Stimulated activated CD4-positive, alpha-beta T cell treated with anti-CD3 and anti-CD28 coated beads, Interleukin-12 subunit alpha, Interleukin-12 subunit beta, amount 100 ng/mL, for 24 hours (primary cell): ENCODE measurements around the gene CFAP54.
"Not testable (repeated sequence)": the region's sequence is repeated elsewhere in the genome, so short reads cannot be mapped to it uniquely, and the experiment has no call there.

ENCODE experiments used
- DNase-seq, 2 experiments: peaks; one replicate each; pipeline ENCODE4 v3.0.0-alpha.2; 2020; ENCODE audit warnings: low read depth in 2 of 2

CFAP54 gene

GRCh38 chr12:96514328-96514727 is 25.0 kb downstream of the CFAP54 start:
- no peak for DNase-seq

- DNase-seq, result peak; percentile 63 to 86
Measured at GRCh38 chr12:96516472-96517430, 27.4 kb downstream of the CFAP54 start.

DNA sequence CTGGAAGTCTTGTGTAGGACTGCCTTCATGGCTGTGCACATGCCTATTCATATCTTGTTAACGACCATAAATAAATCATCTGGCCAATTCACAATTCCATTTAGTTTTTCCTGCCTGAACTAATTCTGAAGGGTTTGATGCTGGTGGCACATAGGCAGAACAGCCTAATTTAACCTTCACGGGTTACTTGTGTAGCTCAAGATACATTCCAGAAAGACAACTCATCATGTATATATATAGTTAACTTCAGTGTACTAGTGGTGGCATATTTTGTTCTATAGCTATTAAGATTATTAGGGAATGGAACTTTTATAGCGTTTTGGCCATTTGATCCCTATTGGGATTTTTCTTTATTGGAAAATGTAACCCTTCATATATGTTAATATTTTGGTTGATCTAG is 31.4 kb downstream of the CFAP54 start:
- no peak for DNase-seq

- no peak for DNase-seq
Measured at GRCh38 chr12:96521895-96522682, 32.7 kb downstream of the CFAP54 start.

GRCh38 chr12:96522690-96523089 is 33.3 kb downstream of the CFAP54 start:
- DNase-seq, result no peak

GRCh38 chr12:96526110-96526509 is 36.7 kb downstream of the CFAP54 start:
- no peak for DNase-seq

DNA sequence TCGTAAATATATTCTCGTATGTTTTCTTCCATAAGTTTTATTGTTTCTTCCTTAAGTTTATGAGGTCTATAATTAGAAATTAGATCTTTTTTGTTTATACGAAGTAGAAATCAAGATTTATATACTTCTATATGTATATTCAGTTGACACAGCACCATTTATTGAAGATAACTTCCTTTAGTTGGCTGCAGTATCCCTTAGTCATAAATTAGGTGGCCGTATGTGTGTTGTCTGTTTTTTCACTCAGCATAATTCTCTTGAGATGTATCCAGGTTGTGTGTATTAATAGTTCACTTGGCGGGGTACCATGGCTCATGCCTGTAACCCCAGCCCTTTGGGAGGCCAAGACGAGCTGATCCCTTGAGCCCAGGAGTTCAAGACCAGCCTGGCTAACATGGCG is 40.5 kb downstream of the CFAP54 start:
- DNase-seq, result no peak

DNA sequence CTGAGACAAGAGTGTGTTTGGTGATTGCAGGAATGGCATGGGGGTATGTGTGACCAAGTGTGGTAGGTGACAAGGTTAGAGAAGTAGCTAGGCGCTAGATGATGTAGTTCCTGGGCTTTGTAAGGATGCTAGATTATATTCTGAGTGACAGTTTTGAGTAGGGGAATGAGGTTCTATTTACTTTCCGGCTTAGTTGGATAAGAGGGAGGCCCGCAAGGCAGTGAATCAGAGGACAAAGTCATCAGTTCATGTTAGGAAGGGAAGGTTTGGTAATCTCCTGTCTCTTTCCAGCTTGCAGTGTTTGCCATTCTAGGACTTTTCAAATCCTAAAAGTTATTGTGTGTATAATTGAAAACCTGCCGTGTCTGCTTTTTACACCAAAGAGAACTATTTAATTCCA is 45.0 kb downstream of the CFAP54 start:
- DNase-seq, result no peak

DNA sequence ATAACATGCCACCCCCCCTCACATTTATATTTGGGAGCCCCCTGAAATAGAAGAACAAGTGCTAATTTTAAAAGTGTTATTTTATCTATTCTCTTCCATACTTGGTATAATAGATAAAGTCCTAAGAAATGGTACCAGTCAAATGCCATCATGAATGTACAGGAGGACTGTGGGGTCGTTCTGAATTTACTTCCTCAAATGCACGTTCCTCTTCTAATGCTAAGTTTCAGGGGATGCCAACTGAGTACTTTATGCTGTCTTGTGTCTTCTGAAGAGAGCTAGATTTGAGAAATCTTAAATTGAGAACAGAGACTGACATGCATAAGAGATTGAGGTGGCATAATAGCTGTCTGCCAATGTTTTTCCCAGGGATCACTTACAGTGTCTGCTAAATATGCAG is 59.0 kb downstream of the CFAP54 start:
- DNase-seq, result no peak

DNA sequence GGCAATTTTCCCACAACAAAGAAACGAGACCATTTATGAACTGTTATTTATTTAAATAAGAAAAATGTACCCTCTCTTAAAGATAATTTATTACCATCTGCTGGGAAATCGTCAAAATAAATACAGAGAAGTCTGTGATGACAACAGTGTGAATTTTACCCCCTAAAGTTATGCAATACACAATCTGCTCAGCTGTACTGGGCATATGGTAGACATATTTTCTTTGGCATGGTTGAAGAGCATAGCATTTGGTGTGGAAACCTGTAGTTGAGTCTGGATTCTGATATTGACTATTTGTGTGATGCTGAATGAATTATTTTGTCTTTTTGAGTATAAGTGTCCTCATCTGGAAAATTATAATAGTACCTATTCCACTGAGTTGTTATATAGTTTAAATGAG is 60.0 kb downstream of the CFAP54 start:
- no peak for DNase-seq

DNA sequence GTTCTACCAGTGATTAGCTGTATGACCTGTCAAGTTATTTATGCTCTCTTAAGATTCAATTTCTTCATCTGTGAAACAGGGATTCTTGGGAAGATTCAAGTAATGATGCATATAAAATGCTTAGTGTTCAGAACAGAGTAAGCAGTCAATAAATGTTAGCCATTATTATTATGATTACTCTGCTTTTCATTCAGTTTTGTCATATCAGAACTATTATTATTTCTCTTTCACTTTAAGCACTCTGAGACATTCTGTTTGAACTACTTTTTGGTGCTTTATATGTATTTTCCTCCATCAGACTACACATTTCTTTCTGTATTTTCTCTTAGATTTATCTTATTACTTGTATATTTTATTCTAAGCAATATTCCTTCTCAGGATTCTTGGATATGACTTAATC is 81.2 kb downstream of the CFAP54 start:
- DNase-seq, result no peak

GRCh38 chr12:96571101-96571862 is 81.9 kb downstream of the CFAP54 start:
- no peak for DNase-seq

DNA sequence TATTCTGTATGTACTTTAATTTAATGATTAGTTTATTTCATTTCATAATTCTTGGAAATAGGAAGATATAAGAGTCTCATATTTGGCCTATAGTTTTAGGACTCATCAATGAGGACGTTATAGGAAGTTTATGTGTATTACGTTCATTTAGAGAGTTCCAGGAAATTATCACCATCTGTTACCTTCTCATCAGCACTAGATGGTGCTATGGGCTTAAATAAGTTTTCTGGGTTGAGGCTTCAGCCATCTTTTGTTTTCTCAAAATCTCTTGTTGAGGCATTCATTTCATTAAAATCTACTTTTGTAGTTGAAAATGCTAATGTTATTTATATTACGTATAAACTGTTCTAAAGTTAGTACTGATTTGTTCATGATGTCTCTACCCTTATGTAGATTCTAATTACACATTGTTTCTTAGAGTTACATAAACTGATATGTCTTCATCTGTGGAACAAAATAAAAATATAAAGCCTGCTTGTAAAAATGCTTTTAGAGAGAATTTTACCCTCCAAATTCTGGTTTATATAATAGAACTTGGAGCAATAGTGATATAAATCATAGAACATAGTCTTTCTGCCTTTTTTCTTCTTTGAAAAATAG is 89.2 kb downstream of the CFAP54 start:
- DNase-seq, result no peak

DNA sequence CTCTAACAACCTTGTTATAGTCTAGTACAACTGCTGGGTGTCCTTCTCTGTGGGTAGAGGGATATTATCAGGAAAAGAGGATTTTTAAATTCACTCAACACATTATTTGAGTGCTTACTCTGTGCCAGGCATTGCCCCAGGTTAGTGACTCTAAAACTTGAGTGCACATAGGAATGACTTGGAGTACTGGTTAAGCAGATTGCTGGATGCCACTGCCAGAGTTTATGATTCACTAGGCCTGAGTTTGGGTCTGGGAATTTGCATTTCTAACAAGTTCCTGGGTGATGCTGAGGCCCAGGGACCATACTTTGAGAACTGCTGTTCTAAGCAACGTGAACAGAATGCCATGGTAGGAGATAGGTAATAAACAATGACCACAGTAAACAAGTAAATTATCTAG is 96.6 kb downstream of the CFAP54 start:
- no peak for DNase-seq

- no peak for DNase-seq
Measured at GRCh38 chr12:96587691-96588090, 98.3 kb downstream of the CFAP54 start.

DNA sequence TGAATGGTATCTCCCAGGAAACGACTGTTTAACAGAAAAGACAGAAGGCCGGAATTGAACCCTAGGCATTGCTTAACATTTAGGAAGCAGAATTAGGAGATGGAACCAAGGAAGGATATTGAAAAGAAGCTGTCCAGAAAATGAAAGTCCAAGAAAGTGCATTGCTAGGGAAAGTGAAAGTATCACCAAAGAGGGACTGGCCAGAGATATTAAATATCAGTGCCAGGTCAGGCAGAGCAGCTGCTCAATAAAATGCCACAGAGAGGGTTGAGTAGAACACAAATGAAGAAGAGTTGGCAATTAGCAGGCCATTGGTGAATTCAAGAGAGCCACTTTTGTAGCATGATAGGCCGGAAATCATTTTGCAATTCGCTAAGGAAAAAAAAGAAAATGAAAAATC is 101.6 kb downstream of the CFAP54 start:
- no peak for DNase-seq

- not testable (repeated sequence) for DNase-seq
Measured at GRCh38 chr12:96604374-96604773, 115.0 kb downstream of the CFAP54 start.

- DNase-seq, result no peak
Measured at GRCh38 chr12:96605684-96606083, 116.3 kb downstream of the CFAP54 start.

DNA sequence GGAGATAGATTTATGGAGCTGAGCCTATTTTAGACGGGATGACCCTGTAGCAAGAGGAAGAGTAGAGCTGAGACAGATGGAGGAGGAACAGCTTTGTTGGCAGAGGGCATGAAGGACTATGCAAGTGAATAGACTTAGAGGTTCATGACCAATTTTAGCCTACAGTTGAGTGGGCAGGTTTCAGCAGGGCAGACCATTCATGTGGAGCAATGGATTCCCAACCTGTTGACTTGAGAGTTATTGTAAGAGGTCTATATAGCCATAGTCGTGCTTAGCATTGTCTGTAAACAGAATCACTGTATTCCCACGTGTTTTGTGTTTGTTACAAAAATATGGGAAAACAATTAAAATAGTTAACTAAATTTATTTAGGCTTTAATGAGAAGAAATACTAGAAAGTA is 116.8 kb downstream of the CFAP54 start:
- DNase-seq, result no peak

DNA sequence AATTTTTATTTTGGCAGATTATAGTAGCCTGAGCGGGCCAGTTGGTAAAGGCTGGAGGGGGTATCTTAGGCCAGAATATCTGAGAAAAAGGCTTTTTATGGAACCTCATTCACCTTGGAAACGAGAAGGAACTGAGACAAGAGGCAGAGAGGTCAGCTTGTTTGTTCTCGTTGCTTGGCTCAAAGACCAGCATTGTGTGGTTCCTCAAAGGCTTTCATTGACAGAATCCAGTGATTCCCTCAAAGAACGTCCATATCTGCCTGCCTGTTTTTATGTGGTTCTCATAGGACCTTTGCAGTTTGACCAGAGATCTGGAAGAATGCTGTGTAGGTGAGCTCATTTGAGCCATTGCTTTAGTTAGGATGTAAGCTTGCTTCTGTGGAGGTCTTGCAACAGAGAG is 117.3 kb downstream of the CFAP54 start:
- no peak for DNase-seq

DNA sequence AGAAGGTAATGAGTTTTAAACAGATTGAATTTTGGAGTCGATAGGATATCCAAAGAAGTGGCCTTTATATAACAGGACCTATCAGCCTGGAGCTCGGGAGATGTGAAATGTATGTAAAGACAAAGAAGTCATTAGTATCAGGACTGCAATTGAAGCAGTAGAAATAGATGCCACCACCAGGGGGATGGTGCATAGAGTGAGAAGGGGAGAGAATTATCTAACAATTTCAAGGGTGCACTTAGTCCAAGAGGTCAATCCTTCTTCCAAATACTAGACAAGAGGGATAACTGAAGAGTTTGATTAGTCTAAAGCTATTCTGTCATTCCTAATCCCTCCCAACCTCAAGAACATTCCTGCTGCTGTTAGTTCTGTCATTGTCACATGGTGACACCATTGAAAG is 127.8 kb downstream of the CFAP54 start:
- DNase-seq, result no peak

DNA sequence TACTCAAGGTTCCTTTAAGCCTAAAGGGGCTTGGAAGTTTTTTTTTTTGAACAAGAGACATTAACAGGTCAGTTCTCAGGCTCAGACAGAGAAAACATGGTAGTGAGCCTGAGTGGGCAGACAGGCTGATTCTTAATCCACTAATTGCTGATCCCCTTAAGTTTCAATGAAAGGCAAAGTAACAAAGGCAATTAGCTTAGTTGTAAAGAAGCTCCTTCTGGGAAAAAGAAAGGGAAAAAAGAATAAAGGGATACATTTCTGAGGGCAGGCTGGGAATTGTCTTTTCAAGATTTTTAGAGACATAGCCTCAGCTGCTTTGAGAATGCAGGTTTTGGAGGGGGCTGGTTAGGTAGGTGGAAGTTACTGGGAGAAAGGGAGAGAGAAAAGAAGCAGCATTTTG is 133.8 kb downstream of the CFAP54 start:
- DNase-seq, result no peak
